Panc1 (cell line): ENCODE results near the gene FADD. TPM values are rescaled to one million over a fixed set of nuclear protein-coding genes. Genes with fewer than 3 reads are reported as not detected.

Experiments
- ATAC-seq: fragments of 200-7000 bp; cut with Tn5 transposase; 2 replicates; pipeline ENCODE4 v1.9.1; 2020; ENCODE audit warnings: mild to moderate bottlenecking, moderate library complexity
- BruUV-seq: library from RNA; stranded (reverse); fragments of 400-500 nt; replicated peaks from 2 replicates; lab custom pipeline; 2021; lab: Mats Ljungman, UMichigan
- CTCF ChIA-PET: fragments of 300-600 bp; sonication (Branson Sonifier 250); formaldehyde crosslinking; loops from one replicate; lab custom pipeline; 2022; ENCODE audit warnings: antibody characterized with exemption; lab: Charles Lee
- POLR2A ChIA-PET: fragments of 300-600 bp; sonication (Branson Sonifier 250); formaldehyde crosslinking; loops from one replicate; lab custom pipeline; 2022; ENCODE audit warnings: antibody characterized with exemption; lab: Charles Lee
- DNase-seq: peaks from one replicate; pipeline ENCODE4 v3.0.0-alpha.2; 2010; ENCODE audit warnings: low read depth, low spot score
- H3K27ac ChIP-seq: 2 replicates; pipeline ENCODE4 v1.5.1; 2011; ENCODE audit warnings: mild to moderate bottlenecking, low read length, inconsistent platforms
- H3K27me3 ChIP-seq: fragments of 200-500 bp; sonication (Bioruptor generic); 2 replicates; pipeline ENCODE4 v1.6.0; 2014; ENCODE audit warnings: low read length, inconsistent platforms; ENCODE audit not compliant: control insufficient read depth, insufficient read depth
- H3K36me3 ChIP-seq: fragments of 200-500 bp; sonication (Bioruptor generic); 2 replicates; pipeline ENCODE4 v1.5.1; 2014; ENCODE audit warnings: inconsistent platforms, mild to moderate bottlenecking, low read length, moderate library complexity; ENCODE audit not compliant: control insufficient read depth, insufficient read depth
- H3K4me1 ChIP-seq: 2 replicates; pipeline ENCODE4 v1.5.1; 2011; ENCODE audit warnings: inconsistent platforms, mild to moderate bottlenecking, low read length, moderate library complexity; ENCODE audit not compliant: control insufficient read depth, insufficient read depth
- H3K4me3 ChIP-seq, 2 experiments: 2 replicates each; pipeline ENCODE4 v1.5.1; 2011 to 2012; ENCODE audit warnings: low read depth in 2 of 2, low read length in 2 of 2, mild to moderate bottlenecking in 2 of 2, inconsistent platforms in 1 of 2, moderate library complexity in 1 of 2
- H3K9me3 ChIP-seq: fragments of 200-500 bp; sonication (Bioruptor generic); 2 replicates; pipeline ENCODE4 v1.5.1; 2014; ENCODE audit warnings: low read depth, mild to moderate bottlenecking, inconsistent platforms, low read length, moderate library complexity; ENCODE audit not compliant: control insufficient read depth, insufficient read depth
- CTCF ChIP-seq: fragments of 450-650 bp; IDR thresholded peaks from 2 replicates; pipeline ENCODE4 v1.5.1; 2017; ENCODE audit warnings: mild to moderate bottlenecking
- POLR2AphosphoS5 ChIP-seq: IDR thresholded peaks from 2 replicates; pipeline ENCODE4 v1.6.1; 2012; ENCODE audit warnings: mild to moderate bottlenecking, low read depth, low read length, moderate library complexity
- SIN3A ChIP-seq: IDR thresholded peaks from 2 replicates; pipeline ENCODE4 v1.6.1; 2012; ENCODE audit warnings: low read depth, mild to moderate bottlenecking, low read length, moderate library complexity, borderline replicate concordance; ENCODE audit not compliant: insufficient read depth
- TCF7L2 ChIP-seq: IDR thresholded peaks from 2 replicates; pipeline ENCODE4 v1.6.1; 2011; ENCODE audit warnings: mild to moderate bottlenecking, low read depth, low read length, inconsistent platforms
- in situ Hi-C: cut with HindIII; loops from 2 replicates; pipeline ENCODE4 v1.10.0; 2016; ENCODE audit warnings: low sequenced_read_pairs, low pct_unique_long_range_greater_than_20kb
- intact Hi-C: fragments of 100-400 bp; cut with micrococcal nuclease; formaldehyde crosslinking; loops from one replicate; pipeline ENCODE4 v1.10.0; 2022; ENCODE audit not compliant: unreplicated experiment
- total RNA-seq: library from RNA; stranded (reverse); gene quantifications from one replicate; pipeline ENCODE4 v1.2.1, GENCODE V29; 2021; ENCODE audit not compliant: unreplicated experiment
- TF ChIP-seq, protein P1 (sequence below), 2 experiments: IDR thresholded peaks; 2 replicates each; pipeline ENCODE4 v1.6.1; 2011 to 2012; ENCODE audit warnings: low read depth in 2 of 2, control low read depth in 1 of 2, low read length in 1 of 2, mild to moderate bottlenecking in 1 of 2, moderate library complexity in 1 of 2; ENCODE audit not compliant: insufficient read depth in 1 of 2

FADD gene
- total RNA-seq, 1 experiment from 2014 or later = 47.3 TPM

DNA sequence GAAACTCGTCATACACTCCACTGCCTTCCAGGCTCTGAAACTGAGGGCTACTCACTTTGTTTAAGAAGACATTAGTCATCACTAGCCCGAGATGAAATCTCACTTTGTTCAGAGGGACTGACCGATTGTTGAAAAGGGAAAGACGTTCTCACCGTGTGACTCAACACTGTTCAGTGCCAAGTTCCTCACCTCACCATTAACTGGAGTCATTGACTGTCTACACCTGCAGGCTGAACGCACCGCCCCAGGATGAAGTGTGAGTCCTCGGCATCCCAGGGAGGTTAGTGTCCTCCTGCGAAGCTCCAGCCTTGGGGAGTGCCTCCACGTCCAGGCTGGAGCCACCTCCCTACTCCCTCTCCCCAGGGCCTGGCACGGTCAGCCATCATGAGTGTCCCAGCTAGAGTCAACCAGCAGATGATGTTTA lies 30.4 kb downstream of the FADD start:
- H3K4me1 ChIP-seq = peaks cover 13% of the 10 kb centered on the region
- no peaks in the 10 kb centered on the region; the same call in 1 of the 2 replicates for H3K9me3 ChIP-seq
- POLR2A ChIA-PET = no interaction called here
- ATAC-seq (peak; percentile 96), DNase-seq (peak; percentile 98)
- peak overlapping the region; percentile 78; the same call in 1 of the 2 replicates for H3K27ac ChIP-seq
- CTCF ChIA-PET = interaction anchor here (0.9 kb wide), 1 partner anchor 20 kb away, joined by 3 read pairs; no protein-coding TSS in a partner anchor
- H3K36me3 ChIP-seq = no peaks in the 10 kb centered on the region
- intact Hi-C loops (no loop called here), in situ Hi-C loops (no loop called here)
- no peaks in the 10 kb centered on the region for H3K27me3 ChIP-seq
- TF ChIP-seq POLR2AphosphoS5 = peak; percentile 57; the same call in 1 of the 2 replicates
- TF ChIP-seq SIN3A = no peak
- TF ChIP-seq TCF7L2 = peak; percentile 94
- TF ChIP-seq, protein P1, sequence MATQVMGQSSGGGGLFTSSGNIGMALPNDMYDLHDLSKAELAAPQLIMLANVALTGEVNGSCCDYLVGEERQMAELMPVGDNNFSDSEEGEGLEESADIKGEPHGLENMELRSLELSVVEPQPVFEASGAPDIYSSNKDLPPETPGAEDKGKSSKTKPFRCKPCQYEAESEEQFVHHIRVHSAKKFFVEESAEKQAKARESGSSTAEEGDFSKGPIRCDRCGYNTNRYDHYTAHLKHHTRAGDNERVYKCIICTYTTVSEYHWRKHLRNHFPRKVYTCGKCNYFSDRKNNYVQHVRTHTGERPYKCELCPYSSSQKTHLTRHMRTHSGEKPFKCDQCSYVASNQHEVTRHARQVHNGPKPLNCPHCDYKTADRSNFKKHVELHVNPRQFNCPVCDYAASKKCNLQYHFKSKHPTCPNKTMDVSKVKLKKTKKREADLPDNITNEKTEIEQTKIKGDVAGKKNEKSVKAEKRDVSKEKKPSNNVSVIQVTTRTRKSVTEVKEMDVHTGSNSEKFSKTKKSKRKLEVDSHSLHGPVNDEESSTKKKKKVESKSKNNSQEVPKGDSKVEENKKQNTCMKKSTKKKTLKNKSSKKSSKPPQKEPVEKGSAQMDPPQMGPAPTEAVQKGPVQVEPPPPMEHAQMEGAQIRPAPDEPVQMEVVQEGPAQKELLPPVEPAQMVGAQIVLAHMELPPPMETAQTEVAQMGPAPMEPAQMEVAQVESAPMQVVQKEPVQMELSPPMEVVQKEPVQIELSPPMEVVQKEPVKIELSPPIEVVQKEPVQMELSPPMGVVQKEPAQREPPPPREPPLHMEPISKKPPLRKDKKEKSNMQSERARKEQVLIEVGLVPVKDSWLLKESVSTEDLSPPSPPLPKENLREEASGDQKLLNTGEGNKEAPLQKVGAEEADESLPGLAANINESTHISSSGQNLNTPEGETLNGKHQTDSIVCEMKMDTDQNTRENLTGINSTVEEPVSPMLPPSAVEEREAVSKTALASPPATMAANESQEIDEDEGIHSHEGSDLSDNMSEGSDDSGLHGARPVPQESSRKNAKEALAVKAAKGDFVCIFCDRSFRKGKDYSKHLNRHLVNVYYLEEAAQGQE (IDR thresholded peaks at IDR 0.05; ENCODE audit: insufficient read depth in 1 of 2, low read depth in 2 of 2, low read length in 1 of 2) = no peak
- TF ChIP-seq CTCF = no peak
- BruUV-seq = no TSS peak
- peak overlapping the region in 1 of 2 experiments; percentile 12; a peak in 1 of 4 replicates for H3K4me3 ChIP-seq

DNA sequence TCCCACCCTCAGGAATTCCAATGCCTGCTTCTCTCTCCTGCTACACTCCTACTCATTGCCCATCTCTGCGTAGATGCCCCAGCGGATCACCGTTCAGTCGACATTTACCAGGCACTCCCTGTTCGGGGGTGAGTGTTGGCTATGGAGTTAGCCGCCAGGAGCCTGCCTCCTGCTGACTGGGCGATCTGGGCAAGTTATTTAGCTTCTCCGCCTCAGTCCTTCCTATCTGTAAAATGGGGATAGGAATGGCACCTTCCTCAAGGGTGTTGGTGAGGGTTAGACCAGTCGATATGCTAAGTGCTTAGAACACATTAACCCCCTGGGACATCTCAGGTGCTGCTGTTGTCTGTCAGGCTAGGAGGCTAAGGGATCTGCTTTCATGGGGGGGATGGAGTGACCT lies 30.9 kb downstream of the FADD start:
- ChIA-PET POLR2A (no interaction called here), CTCF (no interaction called here)
- BruUV-seq = no TSS peak
- intact Hi-C loops (no loop called here), in situ Hi-C loops (no loop called here)
- peak overlapping the region in 1 of 2 experiments; percentile 12; a peak in 1 of 4 replicates for H3K4me3 ChIP-seq
- DNase-seq (no peak), ATAC-seq (no peak)
- no peaks in the 10 kb centered on the region for H3K27me3 ChIP-seq
- H3K4me1 ChIP-seq = peaks cover 13% of the 10 kb centered on the region
- H3K9me3 ChIP-seq = no peaks in the 10 kb centered on the region; the same call in 1 of the 2 replicates
- TF ChIP-seq POLR2AphosphoS5 = no peak
- TF ChIP-seq, protein P1 (IDR thresholded peaks at IDR 0.05; ENCODE audit: insufficient read depth in 1 of 2, low read depth in 2 of 2, low read length in 1 of 2) = no peak
- TF ChIP-seq TCF7L2 = no peak
- TF ChIP-seq CTCF = no peak
- TF ChIP-seq SIN3A = no peak
- H3K36me3 ChIP-seq = no peaks in the 10 kb centered on the region
- peak overlapping the region; percentile 78 for H3K27ac ChIP-seq
